Measurements from ENCODE around the gene PNPLA7. TPM values are rescaled to one million over a fixed set of nuclear protein-coding genes. Genes with fewer than 3 reads are reported as not detected.
A peak's percentile ranks its signal among the peaks of the same experiment; 100 is the strongest.

PNPLA7 gene
- total and polyA plus RNA-seq, 2 of the 13 experiments (the other 11 are each of a cell fraction or from before 2014, with no cell fraction given): 0.42 to 1.5 TPM

GRCh38 chr9:137441289-137441934 is 108.8 kb downstream of the PNPLA7 start, which contains the start of gene ENTPD8:
ENTPD8 (minus strand) TSS chr9:137441357; CDS start chr9:137438285, 3,072 bp downstream.
- Histone ChIP-seq H3K27me3 (ENCODE audit: control insufficient read depth in 1 of 2, insufficient read depth in 2 of 2, low read length in 2 of 2) (peaks cover 11 to 30% of the 10 kb centered on the region in 2 experiments; a peak in 3 of 5 replicates), H3K4me2 (ENCODE audit: low read depth, low read length) (peak within 1 kb of the TSS; percentile 79), H3K27ac (ENCODE audit: extremely low read length, insufficient read depth, low read length) (peak within 1 kb of the TSS; percentile 71), H3K79me2 (ENCODE audit: insufficient read depth, low read length) (no peaks in the 10 kb centered on the region), H3K4me1 (ENCODE audit: insufficient read depth, low read length) (peaks cover 32% of the 10 kb centered on the region), H3K9me3 (ENCODE audit: low read length) (no peaks in the 10 kb centered on the region), H2AFZ (ENCODE audit: low read length) (no peak within 1 kb of the TSS), H3K36me3 (replicated peaks in 1 of 2; ENCODE audit: control insufficient read depth in 1 of 2, insufficient read depth in 2 of 2, low read length in 2 of 2) (no peaks in the 10 kb centered on the region), H3K9ac (ENCODE audit: insufficient read depth, low read depth, low read length) (no peak within 1 kb of the TSS), H3K4me3 (replicated peaks in 1 of 3; ENCODE audit: insufficient read depth in 1 of 3, low read depth in 2 of 3, low read length in 3 of 3) (peak within 1 kb of the TSS; percentile 30 to 58 (median 46)), H4K20me1 (ENCODE audit: insufficient read depth, low read length) (no peaks in the 10 kb centered on the region; the same call in 1 of the 2 replicates)
- in situ Hi-C loops (cut with HindIII; ENCODE audit: extremely low pct_ligation_motif_present, low pct_unique_long_range_greater_than_20kb): no loop called here
- FAIRE-seq (peak; percentile 69), ATAC-seq (peak; percentile 81), DNase-seq (ENCODE audit: low spot score) (peak; percentile 87)
- intact Hi-C loops (cut with micrococcal nuclease; ENCODE audit: unreplicated experiment): no loop called here
- no TSS peak for BruUV-seq (replicated peaks)
- POLR2A ChIA-PET: interaction anchor here (0.6 to 2.3 kb wide), 11 partner anchors 9 to 201 kb away, joined by 3 to 26 read pairs (median 6); partner anchors contain the start of genes EXD3, NOXA1, NRARP and NSMF
- 0% methylated on average over 4 of the region's 62 CpGs for WGBS (ENCODE audit: low lambda C conversion rate)
- CTCF ChIA-PET (ENCODE audit: low intra/inter-chr PET ratio, low total read pairs): interaction anchor here (1.5 kb wide), 1 partner anchor 17 kb away, joined by 6 read pairs; the partner anchor contains the start of gene NOXA1
- TF ChIP-seq MAF1 (CRISPR knock-in tag; IDR thresholded peaks at IDR 0.05; ENCODE audit: borderline replicate concordance) (0 out of 2 replicates have a peak, but pooled peaks have one; percentile 32), MTA1 (CRISPR knock-in tag; IDR thresholded peaks at IDR 0.05; ENCODE audit: borderline replicate concordance) (peak; percentile 78; the same call in 1 of the 2 replicates), ZNF263 (CRISPR knock-in tag; IDR thresholded peaks at IDR 0.05) (peak; percentile 87), ZNF501 (CRISPR knock-in tag; IDR thresholded peaks at IDR 0.05) (peak; percentile 82), SIN3A (IDR thresholded peaks at IDR 0.05; ENCODE audit: borderline replicate concordance, low read depth, low read length) (0 out of 2 replicates have a peak, but pooled peaks have one; percentile 30), MLLT10 (CRISPR knock-in tag; IDR thresholded peaks at IDR 0.05) (no peak), YY1 (IDR thresholded peaks at IDR 0.05; ENCODE audit: insufficient read depth, insufficient replicate concordance, low read depth, low read length) (peak; percentile 48), ZBTB38 (CRISPR knock-in tag; IDR thresholded peaks at IDR 0.05) (0 out of 2 replicates have a peak, but pooled peaks have one; percentile 3), ZNF770 (CRISPR knock-in tag; IDR thresholded peaks at IDR 0.05) (no peak), HDAC2 (CRISPR knock-in tag; IDR thresholded peaks at IDR 0.05) (peak; percentile 55), PHF8 (CRISPR knock-in tag; IDR thresholded peaks at IDR 0.05) (peak; percentile 36; the same call in 1 of the 2 replicates), FOSL2 (CRISPR knock-in tag; IDR thresholded peaks at IDR 0.05) (no peak; the same call in 1 of the 2 replicates), GZF1 (CRISPR knock-in tag; IDR thresholded peaks at IDR 0.05) (no peak), NR2C2 (CRISPR knock-in tag; IDR thresholded peaks at IDR 0.05; ENCODE audit: borderline replicate concordance) (peak; percentile 90), TGIF2 (CRISPR knock-in tag; IDR thresholded peaks at IDR 0.05) (peak; percentile 82; the same call in 1 of the 2 replicates), ZFAT (CRISPR knock-in tag; conservative IDR thresholded peaks at IDR 0.05) (no peak), KLF16 (CRISPR knock-in tag; IDR thresholded peaks at IDR 0.05) (peak in 1 of 2 experiments; percentile 60; a peak in 2 of 4 replicates), ARID4A (CRISPR knock-in tag; IDR thresholded peaks at IDR 0.05; ENCODE audit: borderline replicate concordance) (peak; percentile 78; the same call in 1 of the 2 replicates), GATAD1 (CRISPR knock-in tag; IDR thresholded peaks at IDR 0.05) (no peak)

Measured in HepG2 (cell line).